IMR-90 (cell line): ENCODE data around the gene SPON1. TPM values are rescaled to one million over a fixed set of nuclear protein-coding genes. Genes with fewer than 3 reads are reported as not detected.

Source experiments
- ATAC-seq: fragments of 200-7000 bp; cut with Tn5 transposase; 2 replicates; pipeline ENCODE4 v1.9.1; 2020; ENCODE audit warnings: low read depth, mild to moderate bottlenecking, moderate library complexity
- BruUV-seq: library from RNA; stranded (reverse); fragments of 400-500 nt; replicated peaks from 2 replicates; lab custom pipeline; 2021; lab: Mats Ljungman, UMichigan
- CTCF ChIA-PET: fragments of 300-600 bp; formaldehyde crosslinking; extraction: SDS; loops from one replicate; lab custom pipeline; 2021; ENCODE audit warnings: antibody characterized with exemption; lab: Yijun Ruan, JAX
- POLR2A ChIA-PET: fragments of 300-600 bp; sonication (Branson Sonifier 250); formaldehyde crosslinking; loops from one replicate; lab custom pipeline; 2022; ENCODE audit warnings: antibody characterized with exemption; ENCODE audit not compliant: unreplicated experiment; lab: Charles Lee
- DNase-seq: peaks from one replicate; pipeline ENCODE4 v3.0.0; 2013
- H2AFZ ChIP-seq: replicated peaks from 2 replicates; pipeline ENCODE3; 2013; ENCODE audit warnings: low read length, mild to moderate bottlenecking; ENCODE audit not compliant: poor library complexity
- H2AK5ac ChIP-seq: 2 replicates; pipeline ENCODE4 v1.6.1; 2013; ENCODE audit warnings: low read depth, low read length, inconsistent platforms
- H2AK9ac ChIP-seq: replicated peaks from 2 replicates; pipeline ENCODE3; 2013; ENCODE audit warnings: mild to moderate bottlenecking, low read depth, low read length, moderate library complexity; ENCODE audit not compliant: poor library complexity
- H2BK120ac ChIP-seq: 2 replicates; pipeline ENCODE4 v1.6.1; 2013; ENCODE audit warnings: low read depth, low read length, inconsistent platforms
- H2BK15ac ChIP-seq: 3 replicates; pipeline ENCODE4 v1.6.1; 2013; ENCODE audit warnings: low read depth, low read length, inconsistent platforms
- H2BK20ac ChIP-seq: 2 replicates; pipeline ENCODE4 v1.6.1; 2013; ENCODE audit warnings: low read depth, mild to moderate bottlenecking, inconsistent platforms, low read length, moderate library complexity
- H2BK5ac ChIP-seq: 2 replicates; pipeline ENCODE4 v1.6.1; 2013; ENCODE audit warnings: mild to moderate bottlenecking, low read depth, low read length, inconsistent platforms; ENCODE audit not compliant: poor library complexity, severe bottlenecking
- H3K14ac ChIP-seq: replicated peaks from 2 replicates; pipeline ENCODE4 v1.6.1; 2013; ENCODE audit warnings: low read depth, low read length, inconsistent platforms
- H3K18ac ChIP-seq: 2 replicates; pipeline ENCODE4 v1.6.1; 2013; ENCODE audit warnings: low read depth, low read length, control low read depth
- H3K23ac ChIP-seq: 2 replicates; pipeline ENCODE4 v1.6.1; 2013; ENCODE audit warnings: low read depth, low read length, inconsistent platforms
- H3K27ac ChIP-seq: 2 replicates; pipeline ENCODE4 v1.5.1; 2013; ENCODE audit warnings: mild to moderate bottlenecking, control low read depth, low read length; ENCODE audit not compliant: insufficient read depth
- H3K27me3 ChIP-seq: 2 replicates; pipeline ENCODE4 v1.6.1; 2013; ENCODE audit warnings: low read length; ENCODE audit not compliant: control insufficient read depth, insufficient read depth
- H3K36me3 ChIP-seq: 2 replicates; pipeline ENCODE4 v1.6.1; 2013; ENCODE audit warnings: low read length, mixed read lengths; ENCODE audit not compliant: control insufficient read depth, insufficient read depth
- H3K4ac ChIP-seq: 2 replicates; pipeline ENCODE4 v1.6.1; 2013; ENCODE audit warnings: low read depth, low read length, inconsistent platforms
- H3K4me1 ChIP-seq: 2 replicates; pipeline ENCODE4 v1.6.1; 2013; ENCODE audit warnings: low read length, mixed read lengths; ENCODE audit not compliant: control insufficient read depth, insufficient read depth
- H3K4me2 ChIP-seq: 2 replicates; pipeline ENCODE4 v1.6.1; 2013; ENCODE audit warnings: low read depth, mild to moderate bottlenecking, control low read depth, low read length, moderate library complexity
- H3K4me3 ChIP-seq: 2 replicates; pipeline ENCODE4 v1.5.1; 2013; ENCODE audit warnings: low read depth, mild to moderate bottlenecking, control low read depth, low read length, moderate library complexity; ENCODE audit not compliant: insufficient read depth
- H3K56ac ChIP-seq: 2 replicates; pipeline ENCODE4 v1.6.1; 2013; ENCODE audit warnings: low read length, inconsistent platforms; ENCODE audit not compliant: insufficient read depth; ENCODE audit errors: extremely low read depth
- H3K79me1 ChIP-seq, 2 experiments: 2 replicates each; pipeline ENCODE4 v1.6.1; 2013; ENCODE audit warnings: low read length in 2 of 2, inconsistent platforms in 1 of 2, low read depth in 1 of 2
- H3K9ac ChIP-seq: 2 replicates; pipeline ENCODE4 v1.6.1; 2013; ENCODE audit warnings: low read depth, low read length, control low read depth
- H3K9me1 ChIP-seq: 2 replicates; pipeline ENCODE4 v1.6.1; 2013; ENCODE audit warnings: low read length, inconsistent platforms; ENCODE audit not compliant: insufficient read depth
- H3K9me3 ChIP-seq: 2 replicates; pipeline ENCODE4 v1.6.1; 2013; ENCODE audit warnings: low read length; ENCODE audit not compliant: control insufficient read depth, insufficient read depth
- H4K20me1 ChIP-seq: 2 replicates; pipeline ENCODE4 v1.6.1; 2013; ENCODE audit warnings: low read length, inconsistent platforms; ENCODE audit not compliant: insufficient read depth
- H4K5ac ChIP-seq: 2 replicates; pipeline ENCODE4 v1.6.1; 2013; ENCODE audit warnings: mild to moderate bottlenecking, low read depth, low read length, control low read depth
- H4K8ac ChIP-seq, 2 experiments: 2 replicates each; pipeline ENCODE4 v1.6.1; 2013; ENCODE audit warnings: low read depth in 2 of 2, low read length in 2 of 2, control low read depth in 1 of 2, inconsistent platforms in 1 of 2
- H4K91ac ChIP-seq: 2 replicates; pipeline ENCODE4 v1.6.1; 2013; ENCODE audit warnings: low read depth, low read length, inconsistent platforms; ENCODE audit not compliant: insufficient read depth
- FOS ChIP-seq: fragments of 150-350 bp; IDR thresholded peaks from 2 replicates; pipeline ENCODE4 v1.6.1; 2016; ENCODE audit warnings: low read depth, low read length
- MAFK ChIP-seq: IDR thresholded peaks from 2 replicates; pipeline ENCODE4 v1.6.1; 2012; ENCODE audit warnings: low read depth, low read length, improper control_type of control experiment
- NFE2L2 ChIP-seq: fragments of 150-350 bp; IDR thresholded peaks from 2 replicates; pipeline ENCODE4 v1.6.1; 2016; ENCODE audit warnings: low read depth, mild to moderate bottlenecking, low read length
- RCOR1 ChIP-seq: IDR thresholded peaks from 2 replicates; pipeline ENCODE4 v1.6.1; 2012; ENCODE audit warnings: mild to moderate bottlenecking, low read length, improper control_type of control experiment; ENCODE audit not compliant: insufficient replicate concordance
- SMC3 ChIP-seq: fragments of 150-350 bp; IDR thresholded peaks from 2 replicates; pipeline ENCODE4 v1.6.1; 2016; ENCODE audit warnings: low read depth, mild to moderate bottlenecking, antibody characterized with exemption, low read length, moderate library complexity
- WGBS, 2 experiments: methylation state at CpG; one replicate each; pipeline versions ENCODE4 v1.1.5 to v1.1.7; 2013; ENCODE audit warnings: missing lambda C conversion rate in 2 of 2; ENCODE audit not compliant: insufficient read length in 1 of 2; ENCODE audit errors: extremely low coverage in 2 of 2; 5-methylcytosine and 5-hydroxymethylcytosine counted together
- dilution Hi-C: fragments of 300-500 bp; cut with HindIII; formaldehyde crosslinking; loops from one replicate; pipeline ENCODE4 v1.14.3; 2018; ENCODE audit warnings: low sequenced_read_pairs; ENCODE audit not compliant: unreplicated experiment
- in situ Hi-C: fragments of 300-500 bp; cut with MboI; formaldehyde crosslinking; loops from 3 replicates; pipeline ENCODE4 v1.14.3; 2019; ENCODE audit warnings: low sequenced_read_pairs, inconsistent platforms, mixed read lengths
- intact Hi-C: fragments of 100-400 bp; cut with micrococcal nuclease; formaldehyde crosslinking; loops from 2 replicates; pipeline ENCODE4 v1.10.0; 2022
- polyA plus RNA-seq, 3 experiments: library from polyadenylated mRNA; depleted of rRNA; stranded (reverse); fragments of >200 nt; gene quantifications; 2 replicates each; pipeline ENCODE4 v1.2.3, GENCODE V29; 2012; ENCODE audit warnings: low replicate concordance in 1 of 3
- total RNA-seq: library from RNA; depleted of rRNA; stranded (reverse); fragments of >200 nt; gene quantifications from 2 replicates; pipeline ENCODE4 v1.2.3, GENCODE V29; 2012
- TF ChIP-seq, protein P1 (sequence below): fragments of 150-350 bp; IDR thresholded peaks from 2 replicates; pipeline ENCODE4 v1.6.1; 2016; ENCODE audit warnings: low read depth, mild to moderate bottlenecking, low read length, moderate library complexity, borderline replicate concordance
- TF ChIP-seq, protein P2 (sequence below): conservative IDR thresholded peaks from 2 replicates; pipeline ENCODE4 v1.5.1; 2012; ENCODE audit warnings: mild to moderate bottlenecking, low read depth, low read length, improper control_type of control experiment

The SPON1 gene
- total and polyA plus RNA-seq, 2 of the 4 experiments (the other 2 are of a cell fraction), result 0.62 to 0.72 TPM

DNA sequence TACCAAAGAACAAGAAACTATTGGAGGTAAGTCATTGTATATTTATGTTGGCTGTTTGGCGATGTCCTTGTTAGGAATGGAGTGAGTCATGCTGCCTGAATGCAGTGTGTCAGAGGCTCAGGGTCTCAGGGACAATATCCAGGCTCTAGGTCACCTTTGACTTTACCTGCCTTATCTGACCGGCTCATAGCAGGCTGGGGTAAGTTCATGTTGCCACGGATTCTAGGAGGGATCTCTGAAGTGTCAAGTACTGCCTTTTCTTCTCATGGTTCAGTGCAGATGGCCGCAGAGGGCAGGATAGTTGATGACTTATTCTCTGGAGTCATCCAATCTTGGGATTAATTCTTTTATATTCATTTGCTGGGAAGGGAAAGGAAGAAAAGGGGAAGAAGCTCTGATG is 53.2 kb downstream of the SPON1 start:
- dilution Hi-C loops, result no loop called here
- ChIA-PET POLR2A (no interaction called here), CTCF (no interaction called here)
- TF ChIP-seq, protein P1, sequence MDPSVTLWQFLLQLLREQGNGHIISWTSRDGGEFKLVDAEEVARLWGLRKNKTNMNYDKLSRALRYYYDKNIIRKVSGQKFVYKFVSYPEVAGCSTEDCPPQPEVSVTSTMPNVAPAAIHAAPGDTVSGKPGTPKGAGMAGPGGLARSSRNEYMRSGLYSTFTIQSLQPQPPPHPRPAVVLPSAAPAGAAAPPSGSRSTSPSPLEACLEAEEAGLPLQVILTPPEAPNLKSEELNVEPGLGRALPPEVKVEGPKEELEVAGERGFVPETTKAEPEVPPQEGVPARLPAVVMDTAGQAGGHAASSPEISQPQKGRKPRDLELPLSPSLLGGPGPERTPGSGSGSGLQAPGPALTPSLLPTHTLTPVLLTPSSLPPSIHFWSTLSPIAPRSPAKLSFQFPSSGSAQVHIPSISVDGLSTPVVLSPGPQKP, result no peak
- no peak for TF ChIP-seq SMC3
- no peak for TF ChIP-seq MAFK
- TF ChIP-seq NFE2L2, result no peak
- TF ChIP-seq, protein P2, sequence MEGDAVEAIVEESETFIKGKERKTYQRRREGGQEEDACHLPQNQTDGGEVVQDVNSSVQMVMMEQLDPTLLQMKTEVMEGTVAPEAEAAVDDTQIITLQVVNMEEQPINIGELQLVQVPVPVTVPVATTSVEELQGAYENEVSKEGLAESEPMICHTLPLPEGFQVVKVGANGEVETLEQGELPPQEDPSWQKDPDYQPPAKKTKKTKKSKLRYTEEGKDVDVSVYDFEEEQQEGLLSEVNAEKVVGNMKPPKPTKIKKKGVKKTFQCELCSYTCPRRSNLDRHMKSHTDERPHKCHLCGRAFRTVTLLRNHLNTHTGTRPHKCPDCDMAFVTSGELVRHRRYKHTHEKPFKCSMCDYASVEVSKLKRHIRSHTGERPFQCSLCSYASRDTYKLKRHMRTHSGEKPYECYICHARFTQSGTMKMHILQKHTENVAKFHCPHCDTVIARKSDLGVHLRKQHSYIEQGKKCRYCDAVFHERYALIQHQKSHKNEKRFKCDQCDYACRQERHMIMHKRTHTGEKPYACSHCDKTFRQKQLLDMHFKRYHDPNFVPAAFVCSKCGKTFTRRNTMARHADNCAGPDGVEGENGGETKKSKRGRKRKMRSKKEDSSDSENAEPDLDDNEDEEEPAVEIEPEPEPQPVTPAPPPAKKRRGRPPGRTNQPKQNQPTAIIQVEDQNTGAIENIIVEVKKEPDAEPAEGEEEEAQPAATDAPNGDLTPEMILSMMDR, result no peak
- peak; percentile 80 for TF ChIP-seq FOS
- TF ChIP-seq RCOR1, result no peak
- Histone ChIP-seq H3K36me3 (no peaks in the 10 kb centered on the region), H3K4me2 (no peak overlapping the region), H2BK120ac (peak overlapping the region; percentile 38), H4K91ac (no peak overlapping the region), H3K4me1 (peaks cover 9% of the 10 kb centered on the region), H2AK9ac (no peak overlapping the region), H4K20me1 (no peaks in the 10 kb centered on the region), H3K27me3 (no peaks in the 10 kb centered on the region), H4K8ac (peak overlapping the region in 1 of 2 experiments; percentile 12; a peak in 1 of 4 replicates), H3K9ac (no peak overlapping the region), H3K79me1 (no peaks in the 10 kb centered on the region), H3K27ac (no peak overlapping the region), H2AK5ac (peak overlapping the region; percentile 63), H2BK5ac (no peak overlapping the region), H3K56ac (no peak overlapping the region; the same call in 1 of the 2 replicates), H2BK15ac (peak overlapping the region; percentile 16; the same call in 1 of the 3 replicates), H3K4ac (no peak overlapping the region; the same call in 1 of the 2 replicates), H3K9me1 (peaks cover 10% of the 10 kb centered on the region), H3K23ac (no peak overlapping the region), H2BK20ac (0 out of 2 replicates have a peak overlapping the region, but pooled peaks have one; percentile 1), H3K9me3 (no peaks in the 10 kb centered on the region), H3K4me3 (no peak overlapping the region), H2AFZ (peak overlapping the region; percentile 45), H4K5ac (no peak overlapping the region), H3K14ac (no peak overlapping the region), H3K18ac (peak overlapping the region; percentile 11; the same call in 1 of the 2 replicates)
- peak; percentile 36 for ATAC-seq
- peak; percentile 81 for DNase-seq
- no CpG with 5 or more reads among the region's 4 CpGs for WGBS, 2 experiments
- intact Hi-C loops, result no loop called here
- no TSS peak for BruUV-seq
- in situ Hi-C loops, result no loop called here
